Erythroblast (primary cell): ENCODE results near the gene GTF2H1.
A peak's percentile ranks its signal among the peaks of the same experiment; 100 is the strongest.
"Not testable (repeated sequence)": the region's sequence is repeated elsewhere in the genome, so short reads cannot be mapped to it uniquely, and the experiment has no call there.

ENCODE experiments used
- DNase-seq, 2 experiments: peaks; one replicate each; lab custom pipeline; 2025; lab: John Stamatoyannopoulos, UW
- GATA1 ChIP-seq: IDR thresholded peaks from 2 replicates; pipeline ENCODE4 v1.6.1; 2011; ENCODE audit warnings: low read depth, mild to moderate bottlenecking, control low read depth, low read length, moderate library complexity
- POLR2A ChIP-seq: IDR thresholded peaks from 2 replicates; pipeline ENCODE4 v1.6.1; 2011; ENCODE audit warnings: mild to moderate bottlenecking, low read length

The GTF2H1 gene

DNA sequence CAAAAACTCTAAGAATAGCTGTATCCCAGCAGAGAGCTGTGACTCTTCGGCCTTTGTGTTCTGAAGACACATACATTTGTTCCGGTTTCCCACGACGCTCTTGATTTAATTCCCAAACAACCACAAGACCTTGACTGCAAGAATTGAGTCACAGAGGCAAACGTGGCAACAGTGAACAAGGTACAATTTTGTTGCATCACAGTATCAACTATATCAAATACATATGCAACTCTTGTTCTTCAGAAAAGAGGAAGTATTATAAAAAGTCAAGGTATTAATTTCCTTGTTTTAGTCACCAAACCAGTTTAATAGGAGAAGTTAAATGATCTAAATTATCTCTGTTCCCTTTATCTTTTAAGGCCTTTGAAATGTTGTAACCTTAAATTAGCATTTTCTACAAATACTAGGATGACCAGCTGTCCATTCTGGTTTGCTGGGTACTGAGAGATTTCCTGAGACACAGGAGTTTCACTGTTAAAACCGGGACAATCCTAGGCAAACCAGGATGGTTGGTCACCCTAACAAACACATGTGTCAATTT, 11.5 kb upstream of the GTF2H1 start:
- no peak for DNase-seq
- TF ChIP-seq POLR2A (no peak), GATA1 (no peak)

DNA sequence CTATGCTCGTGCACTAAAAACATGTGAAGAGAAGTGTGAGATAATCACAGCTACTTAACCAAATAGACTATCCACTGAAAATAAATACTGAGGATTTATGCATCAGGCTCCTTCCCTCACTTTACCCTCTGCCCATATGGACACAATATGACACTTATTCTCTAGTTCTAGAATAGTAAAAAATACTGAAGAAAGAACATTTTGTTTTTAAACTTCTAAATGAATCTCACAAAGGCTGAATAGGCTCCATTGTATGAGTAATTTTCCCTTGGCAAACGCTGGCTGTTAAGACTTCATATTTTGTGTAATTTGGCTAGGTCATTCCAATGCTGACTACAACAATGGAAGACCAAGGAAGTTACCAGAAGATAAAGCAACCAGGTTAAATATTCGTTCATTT, 10.4 kb upstream of the GTF2H1 start:
- TF ChIP-seq POLR2A (no peak), GATA1 (no peak)
- DNase-seq, result no peak

DNA sequence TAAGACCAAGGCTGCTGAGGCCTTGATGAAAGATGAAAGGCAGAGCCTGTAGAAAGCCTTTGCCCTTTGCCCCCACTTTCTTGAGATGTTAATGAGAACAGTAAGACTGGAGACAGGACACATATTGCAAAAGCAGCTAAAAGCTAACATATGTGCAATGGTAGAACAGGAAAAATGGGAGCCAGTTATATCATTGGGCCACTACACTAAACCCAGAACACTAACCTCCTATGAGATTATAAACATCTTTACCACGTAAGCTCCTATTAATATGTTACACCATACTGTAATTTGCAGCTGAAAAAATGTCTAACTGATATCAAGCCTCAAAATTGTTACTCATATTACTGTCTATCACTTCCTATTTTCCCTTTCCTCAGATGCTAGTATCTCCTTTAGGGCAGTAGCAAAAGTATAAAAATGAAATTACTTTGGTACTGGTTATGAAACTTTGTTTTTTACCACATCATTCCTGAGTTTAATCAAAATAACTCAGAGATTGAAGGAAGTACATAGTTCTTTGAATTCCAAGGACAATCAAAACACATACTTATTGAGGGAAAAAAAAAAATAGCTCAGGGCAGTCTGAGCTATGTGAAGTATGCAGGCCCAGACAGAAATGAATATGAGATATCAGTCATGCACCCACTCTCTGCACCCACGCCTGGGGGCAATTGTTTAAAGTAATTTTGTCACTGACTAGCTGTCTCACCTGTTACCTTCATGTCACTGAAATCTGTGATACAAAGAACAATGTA, 9.5 kb upstream of the GTF2H1 start:
- TF ChIP-seq GATA1, result no peak
- no peak for TF ChIP-seq POLR2A
- DNase-seq, result no peak

DNA sequence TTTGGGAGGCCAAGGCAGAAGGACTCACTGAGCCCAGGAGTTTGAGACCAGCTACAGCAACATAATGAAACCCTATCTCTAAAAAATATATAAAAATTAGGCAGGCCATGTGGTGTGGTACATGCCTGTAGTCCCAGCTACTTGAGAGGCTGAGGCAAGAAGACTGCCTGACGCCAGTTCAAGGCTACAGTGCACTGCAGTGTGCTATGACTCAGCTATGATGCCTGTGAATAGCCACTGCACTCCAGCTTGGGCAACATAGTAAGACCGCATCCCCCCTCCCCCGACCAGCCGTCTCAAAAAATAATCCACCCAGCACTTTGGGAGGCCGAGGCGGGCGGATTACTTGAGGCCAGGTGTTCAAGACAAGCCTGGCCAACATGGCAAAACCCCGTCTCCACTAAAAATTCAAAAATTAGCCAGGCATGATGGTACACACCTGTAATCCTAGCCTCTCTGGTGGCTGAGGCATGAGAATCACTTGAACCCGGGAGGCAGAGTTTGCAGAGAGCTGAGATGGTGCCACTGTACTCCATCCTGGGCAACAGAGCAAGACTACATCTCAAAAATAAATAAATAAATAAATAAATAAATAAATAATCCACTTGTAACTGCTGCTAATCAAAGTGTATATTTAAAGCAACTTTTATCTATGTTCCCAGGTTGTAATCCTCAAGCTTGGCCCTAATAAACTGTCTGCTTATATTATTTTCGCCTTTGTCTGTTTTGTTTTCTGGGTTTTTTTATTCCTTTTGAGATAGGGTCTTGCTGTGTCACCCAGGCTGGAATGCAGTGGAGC, 8.2 kb upstream of the GTF2H1 start:
- DNase-seq, result peak in 1 of 2 experiments; percentile 25
- no peak for TF ChIP-seq POLR2A
- no peak for TF ChIP-seq GATA1

DNA sequence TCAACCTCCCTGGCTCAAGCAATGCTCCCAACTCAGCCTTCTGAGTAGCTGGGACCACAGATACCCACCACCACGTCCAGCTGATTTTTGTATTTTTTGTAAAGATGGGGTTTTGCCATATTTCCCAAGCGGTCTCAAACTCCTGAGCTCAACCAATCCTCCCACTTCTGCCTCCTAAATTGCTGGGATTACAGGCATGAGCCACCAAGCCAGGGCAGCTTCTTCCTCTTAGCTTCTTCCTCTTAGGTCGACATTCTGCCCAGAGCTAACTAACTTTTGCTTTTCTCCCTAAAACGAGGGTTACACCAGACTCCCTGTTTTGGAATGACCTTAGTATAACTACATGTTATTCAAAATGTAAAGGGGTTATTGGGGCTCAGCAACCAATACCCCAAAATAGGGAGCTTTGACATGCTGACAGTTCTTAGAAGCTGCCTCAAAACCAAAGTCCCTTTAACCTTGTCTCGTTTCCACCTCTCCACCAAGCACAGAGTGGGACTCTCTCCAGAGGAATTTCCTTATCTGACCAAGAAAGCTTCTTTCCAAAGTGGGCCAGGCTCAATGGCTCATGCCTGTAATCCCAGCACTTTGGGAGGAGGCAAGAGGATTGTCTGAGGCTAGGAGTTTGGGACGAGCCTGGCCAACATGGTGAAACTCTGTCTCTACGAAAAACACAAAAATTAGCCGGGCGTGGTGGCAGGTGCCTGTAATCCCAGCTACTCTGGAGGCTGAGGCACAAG, 7.4 kb upstream of the GTF2H1 start:
- no peak for DNase-seq
- no peak for TF ChIP-seq GATA1
- TF ChIP-seq POLR2A, result no peak

DNA sequence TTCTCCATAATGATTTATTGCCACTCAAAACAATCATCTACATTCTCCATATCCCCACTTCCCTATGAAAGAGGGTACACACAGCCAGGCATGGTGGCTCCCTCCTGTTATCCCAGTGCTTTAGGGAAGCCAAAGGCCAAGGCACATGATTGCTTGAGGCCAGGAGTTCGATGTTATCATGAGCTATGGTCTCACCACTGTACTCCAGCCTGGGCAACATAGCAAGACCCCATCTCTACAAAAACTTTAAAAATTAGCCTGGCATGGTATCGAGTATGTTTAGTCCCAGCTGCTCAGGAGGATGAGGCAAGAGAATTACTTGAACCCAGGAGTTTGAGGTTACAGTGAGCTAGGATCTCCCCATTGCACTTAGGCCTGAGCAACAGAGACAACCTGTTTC, 6.5 kb upstream of the GTF2H1 start:
- DNase-seq, result no peak
- TF ChIP-seq POLR2A (no peak), GATA1 (no peak)

DNA sequence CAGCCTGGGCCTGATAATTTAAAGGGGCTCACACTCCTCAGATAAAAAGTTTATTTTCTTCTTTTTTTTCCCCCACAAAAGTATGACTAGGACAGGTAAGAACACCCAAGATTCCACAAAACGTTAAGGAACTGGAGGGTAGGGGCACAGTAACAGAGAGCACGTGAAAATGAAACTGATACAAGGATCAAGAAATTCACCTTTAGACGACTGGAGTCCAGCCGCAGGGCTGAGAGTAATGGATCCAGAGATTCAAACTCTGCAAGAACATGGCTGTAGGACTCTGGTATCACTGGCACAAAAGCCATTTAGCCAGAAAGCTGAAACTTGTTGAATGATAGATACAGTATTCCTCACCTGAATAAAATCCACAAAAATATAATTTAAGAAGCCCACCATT, 4.8 kb upstream of the GTF2H1 start:
- DNase-seq, result no peak
- TF ChIP-seq POLR2A (no peak), GATA1 (no peak)

DNA sequence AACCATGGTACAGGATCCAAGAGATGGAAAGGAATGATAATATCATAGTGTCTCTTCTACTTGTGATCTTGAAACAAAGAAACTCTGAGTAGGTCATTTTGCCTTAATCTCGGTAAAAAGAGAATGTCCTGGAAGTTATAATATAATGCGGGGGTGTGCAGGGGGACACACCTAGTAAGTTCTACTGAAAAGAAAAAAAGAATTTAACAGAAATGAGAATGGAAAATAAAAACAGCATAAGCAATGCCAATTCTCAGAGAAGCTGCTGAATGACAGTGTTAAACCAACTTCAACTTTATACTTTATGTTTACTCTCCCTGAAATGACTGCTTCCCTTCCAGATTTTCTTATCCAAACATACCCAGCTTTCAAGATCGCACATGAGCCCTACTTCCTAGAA, 2.5 kb upstream of the GTF2H1 start:
- DNase-seq, result no peak
- TF ChIP-seq POLR2A, result no peak
- no peak for TF ChIP-seq GATA1

DNA sequence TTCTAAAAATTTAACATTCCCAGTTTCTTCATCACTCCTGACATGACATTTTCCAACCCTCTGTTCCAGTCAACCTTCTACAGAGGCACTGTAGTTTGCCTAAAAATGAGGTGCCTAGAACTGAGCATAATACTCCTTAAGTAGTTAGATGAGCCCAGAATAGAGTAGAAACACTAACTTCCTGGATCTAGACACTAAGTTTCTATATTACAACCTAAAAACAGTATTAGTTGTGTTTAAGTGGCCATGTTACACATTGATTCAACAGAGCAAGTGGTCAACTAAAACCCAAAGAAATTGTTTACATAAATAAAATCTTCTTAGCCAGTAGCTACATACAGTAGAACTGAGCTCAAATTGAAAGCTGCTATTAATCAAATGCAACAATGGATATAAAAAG, 1.8 kb upstream of the GTF2H1 start:
- no peak for TF ChIP-seq GATA1
- TF ChIP-seq POLR2A, result no peak
- no peak for DNase-seq

DNA sequence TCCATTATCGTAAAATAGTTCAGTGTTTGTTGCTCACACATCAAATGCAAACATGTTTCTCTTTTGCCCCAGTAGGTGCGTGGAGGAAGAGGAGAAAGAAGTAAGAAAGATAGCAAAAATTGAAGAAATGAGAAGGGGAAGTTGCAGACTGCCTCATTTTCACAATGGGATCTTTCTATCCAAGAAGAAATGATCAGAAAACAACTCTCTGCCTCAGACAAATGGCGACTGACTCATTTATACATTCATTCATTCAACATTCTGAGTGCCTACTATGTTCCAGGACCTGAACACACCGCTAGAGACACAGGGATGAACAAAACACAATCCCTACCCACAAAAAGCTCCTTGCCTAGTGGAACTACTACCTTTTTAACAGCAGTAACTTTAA, 794 bp upstream of the GTF2H1 start:
- TF ChIP-seq POLR2A, result no peak
- TF ChIP-seq GATA1, result no peak
- no peak for DNase-seq

DNA sequence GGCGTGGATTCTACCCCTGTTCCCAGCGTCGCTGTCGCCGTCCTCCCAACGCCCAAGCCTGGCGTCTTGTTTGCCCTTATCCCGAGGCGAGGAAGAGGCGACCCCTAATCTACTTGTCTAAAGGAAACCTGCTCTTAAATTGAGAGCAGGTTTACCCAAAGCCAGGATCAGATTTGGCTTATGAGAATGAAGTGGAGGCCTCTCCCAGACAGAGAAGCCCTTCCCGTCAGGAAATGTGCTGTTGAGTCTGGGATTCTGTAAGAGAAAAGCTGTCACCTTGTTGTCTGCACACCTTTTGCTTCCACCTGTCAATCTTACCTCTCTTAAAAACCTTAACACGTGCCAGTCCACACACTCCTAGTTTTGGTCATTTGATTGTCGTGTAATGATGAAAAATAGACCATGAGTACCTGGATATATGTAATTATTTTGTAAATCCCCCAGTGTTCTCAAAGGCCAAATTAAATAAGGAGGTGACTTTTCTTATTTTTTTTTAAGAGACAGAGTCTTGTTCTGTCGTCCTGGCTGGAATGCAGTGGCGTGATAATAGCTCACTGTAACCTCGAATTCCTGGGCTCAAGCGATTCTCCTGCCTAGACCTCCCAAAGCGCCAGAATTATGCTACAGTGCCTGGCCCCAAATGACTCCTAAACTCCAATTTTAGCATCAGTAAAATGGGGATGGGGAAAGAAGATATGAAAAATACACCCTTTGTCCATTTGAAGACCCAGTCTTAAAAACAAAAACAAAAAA, 627 bp downstream of the GTF2H1 start:
- TF ChIP-seq POLR2A (no peak), GATA1 (no peak)
- peak; percentile 21 to 71 for DNase-seq

DNA sequence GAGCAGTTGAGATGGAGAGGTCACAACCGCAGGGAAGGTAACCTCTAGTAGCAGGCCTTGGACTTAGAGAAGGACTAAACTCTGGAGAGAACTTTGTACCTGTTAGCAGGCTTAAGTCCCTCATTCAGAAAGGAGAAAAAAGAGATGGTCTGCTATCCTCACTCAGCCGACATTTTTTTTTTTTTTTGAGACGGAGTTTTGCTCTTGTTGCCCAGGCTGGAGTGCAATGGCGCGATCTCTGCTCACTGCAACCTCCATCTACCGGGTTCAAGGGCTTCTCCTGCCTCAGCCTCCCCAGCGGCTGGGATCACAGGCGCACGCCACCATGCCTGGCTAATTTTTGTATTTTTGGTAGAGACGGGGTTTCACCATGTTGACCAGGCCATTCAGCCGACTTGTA, 1.5 kb downstream of the GTF2H1 start:
- DNase-seq, result not testable (repeated sequence)

DNA sequence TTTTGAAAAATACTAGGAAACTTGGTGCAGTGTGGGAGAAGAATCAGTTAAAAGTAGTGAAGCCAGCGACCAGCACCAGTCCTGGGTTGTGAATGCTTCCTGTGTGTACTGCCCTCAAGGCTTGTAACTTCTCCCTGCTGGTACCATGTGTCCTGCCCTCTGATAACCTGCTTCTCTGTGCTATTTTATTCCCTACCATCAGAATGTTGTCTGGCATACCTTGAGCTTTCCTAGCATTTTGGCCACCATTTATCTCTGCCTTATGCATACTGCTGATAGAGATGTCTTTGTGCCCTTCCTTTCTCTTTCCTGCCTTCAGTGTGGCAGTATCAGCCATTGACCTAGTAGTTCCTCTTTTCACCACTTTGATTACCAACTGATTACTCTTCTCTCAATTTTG, 2.0 kb downstream of the GTF2H1 start:
- TF ChIP-seq GATA1 (no peak), POLR2A (no peak)
- peak; percentile 15 to 47 for DNase-seq
